Esophagus muscularis mucosa (tissue), 4 donors: ENCODE data around the gene SLC25A20. TPM values are rescaled to one million over a fixed set of nuclear protein-coding genes. Genes with fewer than 3 reads are reported as not detected.

Experiments used
- DNase-seq: peaks from one replicate; pipeline ENCODE4 v3.0.0-alpha.2; 2017; ENCODE audit errors: extremely low spot score
- H3K27ac ChIP-seq, 4 donors: fragments of 200-600 bp; sonication (generic); replicated peaks in 1 of 4; 1 replicate in 3 of 4; 2 replicates in 1 of 4; pipeline ENCODE4 v1.5.1; 2016 to 2019; ENCODE audit warnings: mild to moderate bottlenecking in 1 of 4
- H3K27me3 ChIP-seq, 4 donors: fragments of 200-600 bp; sonication (generic); one replicate each; pipeline versions ENCODE4 v1.5.1 to v1.6.0; 2016 to 2019
- H3K36me3 ChIP-seq, 4 donors: fragments of 200-600 bp; sonication (generic); one replicate each; pipeline ENCODE4 v1.5.1; 2016 to 2019
- H3K4me1 ChIP-seq, 4 donors: fragments of 200-600 bp; sonication (generic); one replicate each; pipeline ENCODE4 v1.5.1; 2016 to 2019
- H3K4me3 ChIP-seq, 4 donors: fragments of 200-600 bp; sonication (generic); 1 replicate in 2 of 4; 2 replicates in 2 of 4; pipeline ENCODE4 v1.5.1; 2016 to 2019; ENCODE audit warnings: mild to moderate bottlenecking in 4 of 4, moderate library complexity in 1 of 4
- H3K9me3 ChIP-seq, 4 donors: fragments of 200-600 bp; sonication (generic); 1 replicate in 3 of 4; 2 replicates in 1 of 4; pipeline ENCODE4 v1.5.1; 2016 to 2019
- CTCF ChIP-seq, 3 experiments: fragments of 200-600 bp in 2 of 3; fragments of 450-650 bp in 1 of 3; sonication (generic) in 2 of 3; IDR thresholded peaks; one replicate each; pipeline ENCODE4 v1.5.1; 2017 to 2019; ENCODE audit warnings: antibody characterized with exemption in 3 of 3, mild to moderate bottlenecking in 2 of 3, moderate library complexity in 1 of 3
- EP300 ChIP-seq: sonication (generic); formaldehyde crosslinking; IDR thresholded peaks from one replicate; pipeline ENCODE4 v1.6.1; 2017; ENCODE audit warnings: antibody characterized with exemption
- POLR2A ChIP-seq: fragments of 450-650 bp; IDR thresholded peaks from one replicate; pipeline ENCODE4 v1.6.1; 2017; ENCODE audit warnings: antibody characterized with exemption, moderate library complexity, mild to moderate bottlenecking, low read depth
- POLR2AphosphoS5 ChIP-seq, 2 donors: sonication (generic); formaldehyde crosslinking; IDR thresholded peaks; one replicate each; pipeline ENCODE4 v1.6.1; 2017; ENCODE audit warnings: antibody characterized with exemption in 2 of 2
- WGBS: methylation state at CpG from one replicate; pipeline ENCODE4 v1.1.5; 2018; 5-methylcytosine and 5-hydroxymethylcytosine counted together
- intact Hi-C: fragments of 100-400 bp; cut with DNase I; formaldehyde crosslinking; loops from one replicate; pipeline ENCODE4 v1.15.1; 2023
- total RNA-seq, 4 donors: library from RNA; depleted of rRNA; stranded (reverse); fragments of >200 nt; gene quantifications; one replicate each; pipeline versions ENCODE4 v1.1.0 to v1.2.1, GENCODE V29; 2016

Gene SLC25A20
- total RNA-seq, 4 donors from 2014 or later, result 13.3 to 34.6 (median 21.8) TPM

- DNase-seq, result no peak
- peaks cover 10 to 15% (median 12%) of the 10 kb centered on the region in 4 donors for H3K4me1 ChIP-seq
- H3K27ac ChIP-seq, result no peak overlapping the region
- H3K4me3 ChIP-seq, result no peak overlapping the region
- no peaks in the 10 kb centered on the region for H3K36me3 ChIP-seq
- no peaks in the 10 kb centered on the region for H3K9me3 ChIP-seq
- intact Hi-C loops, result no loop called here
- WGBS, result 96% methylated on average over 7 of the region's 7 CpGs
- H3K27me3 ChIP-seq, result no peaks in the 10 kb centered on the region
- TF ChIP-seq EP300, result no peak
- no peak for TF ChIP-seq CTCF (IDR thresholded peaks at IDR 0.05)
- TF ChIP-seq POLR2AphosphoS5 (IDR thresholded peaks at IDR 0.05), result no peak
- TF ChIP-seq POLR2A, result no peak
Observed at GRCh38 chr3:48819234-48820221, 79.2 kb downstream of the SLC25A20 start.

- no peak for DNase-seq
- no peaks in the 10 kb centered on the region for H3K9me3 ChIP-seq
- WGBS, result 76% methylated on average over 3 of the region's 3 CpGs
- peaks cover 0 to 2% (median 0%) of the 10 kb centered on the region in 4 donors for H3K4me1 ChIP-seq
- H3K27ac ChIP-seq, result no peak overlapping the region
- TF ChIP-seq CTCF (IDR thresholded peaks at IDR 0.05) (no peak), POLR2AphosphoS5 (IDR thresholded peaks at IDR 0.05) (no peak), POLR2A (no peak), EP300 (no peak)
- H3K4me3 ChIP-seq, result no peak overlapping the region
- H3K36me3 ChIP-seq, result no peaks in the 10 kb centered on the region
- intact Hi-C loops, result no loop called here
- H3K27me3 ChIP-seq, result no peaks in the 10 kb centered on the region
Observed at GRCh38 chr3:48811524-48811923, 87.2 kb downstream of the SLC25A20 start.

Other genes with a start within 250 kb of the SLC25A20 start
- 1 to 10 TPM in 1 of 4 donors, under 1 TPM in 3; 0.33 to 1.3 (median 0.63) TPM for gene CELSR3, start 236.0 kb downstream of the SLC25A20 start, total RNA-seq
- 10 to 100 TPM; 18.9 to 34.7 (median 29.1) TPM for gene NCKIPSD, start 213.0 kb downstream of the SLC25A20 start, total RNA-seq
- gene IP6K2, start 181.7 kb downstream of the SLC25A20 start, total RNA-seq, result 10 to 100 TPM; 31.0 to 57.5 (median 41.2) TPM
- 10 to 100 TPM; 30.7 to 43.3 (median 34.2) TPM for gene PRKAR2A, start 51.0 kb downstream of the SLC25A20 start, total RNA-seq
- gene ARIH2, start 20.0 kb upstream of the SLC25A20 start, total RNA-seq, result 100 to 1,000 TPM in 1 of 4 donors, 10 to 100 TPM in 3; 78.9 to 109 (median 97.5) TPM
- 10 to 100 TPM; 25.3 to 46.4 (median 35.2) TPM for gene P4HTM, start 91.4 kb upstream of the SLC25A20 start, total RNA-seq
- 100 to 1,000 TPM in 1 of 4 donors, 10 to 100 TPM in 3; 77.2 to 101 (median 89.0) TPM for gene WDR6, start 108.5 kb upstream of the SLC25A20 start, total RNA-seq
- 10 to 100 TPM; 12.4 to 31.5 (median 20.1) TPM for gene DALRD3, start 119.7 kb upstream of the SLC25A20 start, total RNA-seq
- gene NDUFAF3, start 123.2 kb upstream of the SLC25A20 start, total RNA-seq, result 100 to 1,000 TPM in 3 of 4 donors, 10 to 100 TPM in 1; 90.9 to 142 (median 116) TPM
- gene IMPDH2, start 130.5 kb upstream of the SLC25A20 start, total RNA-seq, result 100 to 1,000 TPM in 3 of 4 donors, 10 to 100 TPM in 1; 71.0 to 174 (median 123) TPM
- 100 to 1,000 TPM in 1 of 4 donors, 10 to 100 TPM in 3; 81.8 to 228 (median 91.2) TPM for gene QRICH1, start 195.2 kb upstream of the SLC25A20 start, total RNA-seq
- 100 to 1,000 TPM; 151 to 229 (median 197) TPM for gene QARS1, start 205.9 kb upstream of the SLC25A20 start, total RNA-seq
- 10 to 100 TPM; 57.5 to 64.4 (median 59.9) TPM for gene USP19, start 221.9 kb upstream of the SLC25A20 start, total RNA-seq
- gene LAMB2, start 234.2 kb upstream of the SLC25A20 start, total RNA-seq, result 1,000 to 10,000 TPM in 1 of 4 donors, 100 to 1,000 TPM in 3; 609 to 1,229 (median 740) TPM